Loucy (cell line): ENCODE measurements around the gene POU2F3.

Experiments
- EZH2phosphoT487 ChIP-seq: fragments of 200-600 bp; IDR thresholded peaks from 2 replicates; pipeline ENCODE4 v1.6.1; 2018; ENCODE audit warnings: antibody characterized with exemption, mild to moderate bottlenecking, moderate library complexity, borderline replicate concordance
- TF ChIP-seq, protein P1 (sequence below): fragments of 200-600 bp; sonication (generic); conservative IDR thresholded peaks from 2 replicates; pipeline ENCODE4 v1.5.1; 2014; ENCODE audit warnings: mild to moderate bottlenecking, antibody characterized with exemption, low read length

DNA sequence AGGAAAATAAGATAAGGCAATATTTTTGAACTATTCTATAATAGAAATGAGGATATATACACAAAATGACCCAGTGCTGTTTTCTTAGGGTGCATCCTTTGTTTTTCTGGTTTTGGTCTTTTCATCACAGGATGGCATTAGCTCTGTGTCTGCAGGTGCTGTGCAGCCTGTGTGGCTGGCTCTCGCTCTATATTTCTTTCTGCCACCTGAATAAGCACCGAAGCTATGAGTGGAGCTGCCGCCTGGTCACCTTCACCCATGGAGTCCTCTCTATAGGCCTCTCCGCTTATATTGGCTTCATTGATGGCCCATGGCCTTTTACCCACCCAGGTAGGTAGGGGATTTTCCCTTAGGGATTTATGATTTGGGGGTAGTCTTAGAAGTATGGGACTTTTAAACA is 87.4 kb downstream of the POU2F3 start:
- TF ChIP-seq, protein P1, sequence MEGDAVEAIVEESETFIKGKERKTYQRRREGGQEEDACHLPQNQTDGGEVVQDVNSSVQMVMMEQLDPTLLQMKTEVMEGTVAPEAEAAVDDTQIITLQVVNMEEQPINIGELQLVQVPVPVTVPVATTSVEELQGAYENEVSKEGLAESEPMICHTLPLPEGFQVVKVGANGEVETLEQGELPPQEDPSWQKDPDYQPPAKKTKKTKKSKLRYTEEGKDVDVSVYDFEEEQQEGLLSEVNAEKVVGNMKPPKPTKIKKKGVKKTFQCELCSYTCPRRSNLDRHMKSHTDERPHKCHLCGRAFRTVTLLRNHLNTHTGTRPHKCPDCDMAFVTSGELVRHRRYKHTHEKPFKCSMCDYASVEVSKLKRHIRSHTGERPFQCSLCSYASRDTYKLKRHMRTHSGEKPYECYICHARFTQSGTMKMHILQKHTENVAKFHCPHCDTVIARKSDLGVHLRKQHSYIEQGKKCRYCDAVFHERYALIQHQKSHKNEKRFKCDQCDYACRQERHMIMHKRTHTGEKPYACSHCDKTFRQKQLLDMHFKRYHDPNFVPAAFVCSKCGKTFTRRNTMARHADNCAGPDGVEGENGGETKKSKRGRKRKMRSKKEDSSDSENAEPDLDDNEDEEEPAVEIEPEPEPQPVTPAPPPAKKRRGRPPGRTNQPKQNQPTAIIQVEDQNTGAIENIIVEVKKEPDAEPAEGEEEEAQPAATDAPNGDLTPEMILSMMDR = no peak
- TF ChIP-seq EZH2phosphoT487 = no peak
